Gastrocnemius medialis (tissue), 4 donors: ENCODE data around the gene SRD5A2.

ENCODE experiments used
- POLR2A ChIP-seq, 2 donors: fragments of 450-650 bp; IDR thresholded peaks; one replicate each; pipeline ENCODE4 v1.6.1; 2017; ENCODE audit warnings: antibody characterized with exemption in 2 of 2, mild to moderate bottlenecking in 2 of 2, moderate library complexity in 2 of 2
- TF ChIP-seq, protein P1 (sequence below), 5 experiments: fragments of 450-650 bp in 3 of 5; fragments of 200-600 bp in 2 of 5; sonication (generic) in 2 of 5; IDR thresholded peaks in 4 of 5; conservative IDR thresholded peaks in 1 of 5; 1 replicate in 4 of 5; 2 replicates in 1 of 5; pipeline ENCODE4 v1.5.1; 2016 to 2019; ENCODE audit warnings: antibody characterized with exemption in 5 of 5, mild to moderate bottlenecking in 3 of 5, moderate library complexity in 3 of 5

DNA sequence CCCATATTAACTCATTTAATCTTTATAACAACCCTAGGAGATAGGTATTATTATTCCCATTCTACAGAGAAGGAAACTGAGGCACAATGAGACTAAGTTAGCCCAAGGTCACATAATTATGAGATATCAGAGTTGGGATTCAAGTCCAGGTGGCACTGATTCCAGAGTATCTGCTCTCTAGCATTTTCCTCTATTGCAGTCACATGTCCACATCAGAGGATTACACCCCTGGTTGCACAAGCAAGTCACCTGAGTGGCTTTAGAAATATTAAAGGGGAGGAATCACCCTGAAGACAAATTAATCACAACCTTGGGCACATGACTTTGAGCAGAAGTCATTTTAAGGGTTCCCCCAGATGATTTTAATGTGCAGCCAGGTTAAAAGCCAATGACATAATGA, 23.8 kb downstream of the SRD5A2 start:
- TF ChIP-seq, protein P1, sequence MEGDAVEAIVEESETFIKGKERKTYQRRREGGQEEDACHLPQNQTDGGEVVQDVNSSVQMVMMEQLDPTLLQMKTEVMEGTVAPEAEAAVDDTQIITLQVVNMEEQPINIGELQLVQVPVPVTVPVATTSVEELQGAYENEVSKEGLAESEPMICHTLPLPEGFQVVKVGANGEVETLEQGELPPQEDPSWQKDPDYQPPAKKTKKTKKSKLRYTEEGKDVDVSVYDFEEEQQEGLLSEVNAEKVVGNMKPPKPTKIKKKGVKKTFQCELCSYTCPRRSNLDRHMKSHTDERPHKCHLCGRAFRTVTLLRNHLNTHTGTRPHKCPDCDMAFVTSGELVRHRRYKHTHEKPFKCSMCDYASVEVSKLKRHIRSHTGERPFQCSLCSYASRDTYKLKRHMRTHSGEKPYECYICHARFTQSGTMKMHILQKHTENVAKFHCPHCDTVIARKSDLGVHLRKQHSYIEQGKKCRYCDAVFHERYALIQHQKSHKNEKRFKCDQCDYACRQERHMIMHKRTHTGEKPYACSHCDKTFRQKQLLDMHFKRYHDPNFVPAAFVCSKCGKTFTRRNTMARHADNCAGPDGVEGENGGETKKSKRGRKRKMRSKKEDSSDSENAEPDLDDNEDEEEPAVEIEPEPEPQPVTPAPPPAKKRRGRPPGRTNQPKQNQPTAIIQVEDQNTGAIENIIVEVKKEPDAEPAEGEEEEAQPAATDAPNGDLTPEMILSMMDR (IDR thresholded peaks at IDR 0.05 in 4 of 5, conservative IDR thresholded peaks at IDR 0.05 in 1 of 5) = no peak
- TF ChIP-seq POLR2A (IDR thresholded peaks at IDR 0.05) = no peak
